Hematopoietic multipotent progenitor cell treated with erythropoietin and hydrocortisone succinate and interleukin-3 and kit ligand, for 8 days (in vitro differentiated cells): ENCODE measurements around the gene DEDD2.

ENCODE experiments used
- DNase-seq: peaks from one replicate; pipeline ENCODE4 v3.0.0-alpha.2; 2015

DEDD2 gene

DNA sequence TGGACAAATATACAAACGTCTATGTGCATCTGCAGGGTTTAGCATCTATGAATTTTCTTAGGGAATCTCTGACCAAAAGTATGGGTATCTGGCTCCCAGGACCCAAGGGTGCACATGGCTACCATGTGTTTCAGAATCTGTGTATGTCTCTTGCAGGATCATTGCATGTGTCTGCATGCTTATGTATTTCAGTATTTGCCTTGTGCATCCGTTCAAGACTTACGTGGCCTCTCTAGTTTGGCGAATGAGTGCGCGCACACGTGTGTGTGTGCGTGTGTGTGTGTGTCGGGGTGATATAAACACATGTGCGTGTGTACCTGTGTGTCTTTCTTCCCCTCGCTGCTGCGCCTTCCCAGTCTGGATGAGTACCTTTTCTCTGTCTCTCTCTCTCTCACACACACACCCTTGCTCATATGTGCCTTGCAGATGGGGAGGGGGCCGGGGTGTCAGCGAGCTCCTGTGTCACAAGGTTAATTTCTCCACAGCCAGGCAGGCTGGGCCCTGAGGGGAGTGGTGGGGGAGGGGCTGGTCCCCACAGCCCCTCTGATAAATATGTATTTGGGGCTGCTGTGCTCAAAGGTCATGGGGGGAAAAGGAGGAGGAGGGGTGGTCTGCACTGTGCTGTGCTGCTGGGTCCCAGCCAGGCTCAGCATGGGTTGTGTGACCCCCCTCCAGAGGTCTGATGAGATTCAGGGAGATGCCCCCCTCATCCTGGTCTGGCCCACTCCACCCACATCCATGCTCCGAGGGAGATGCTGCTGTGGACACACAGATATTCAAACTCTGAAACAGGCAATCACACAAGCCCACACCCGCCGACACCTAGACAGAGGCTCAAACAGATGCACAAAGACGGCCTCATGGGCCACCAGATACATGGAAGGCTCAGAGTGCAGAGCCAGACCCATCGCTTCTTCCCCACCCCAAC, 47.7 kb downstream of the DEDD2 start:
- DNase-seq: no peak

GRCh38 chr19:42168206-42168605, 49.3 kb downstream of the DEDD2 start:
- DNase-seq: no peak

DNA sequence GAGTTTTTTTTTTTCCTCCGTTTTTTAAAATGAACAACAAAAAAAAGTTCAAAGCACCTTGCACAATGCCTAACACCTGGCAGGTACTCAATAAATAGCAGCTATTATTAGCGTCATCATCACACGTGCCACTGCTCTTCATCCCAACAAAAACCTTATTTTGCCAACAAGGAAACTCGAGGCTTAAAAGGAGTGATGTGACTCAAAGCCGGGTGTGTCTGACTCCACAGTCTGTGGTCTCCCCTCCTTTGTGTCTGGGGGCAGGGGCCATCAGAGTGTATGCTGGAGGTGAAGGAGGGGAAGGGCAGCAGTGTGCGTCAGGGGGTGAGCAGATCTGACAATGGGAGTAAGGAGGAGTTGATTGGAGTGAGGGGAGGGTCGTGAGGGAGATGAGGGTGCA, 51.2 kb downstream of the DEDD2 start:
- no peak for DNase-seq

DNA sequence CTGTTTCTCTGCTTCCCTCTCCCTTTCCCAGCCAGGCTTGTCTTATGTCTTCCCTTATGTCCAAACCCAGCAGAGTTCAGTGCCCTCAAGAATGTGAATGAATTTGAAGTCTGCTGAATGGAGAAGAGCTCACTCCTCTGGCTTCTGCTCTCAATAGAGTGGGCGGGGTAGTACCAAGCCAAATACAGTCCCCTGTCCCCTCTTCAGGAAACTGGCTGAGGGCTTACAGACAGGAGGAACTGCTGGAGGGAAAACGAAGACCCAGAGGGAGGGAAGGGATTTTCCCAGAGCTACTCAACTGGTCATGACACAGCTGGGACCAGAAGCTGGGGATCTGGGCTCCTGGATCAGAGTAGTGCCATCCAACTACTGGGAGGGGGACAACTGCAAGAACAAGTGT, 52.3 kb downstream of the DEDD2 start:
- DNase-seq: no peak

DNA sequence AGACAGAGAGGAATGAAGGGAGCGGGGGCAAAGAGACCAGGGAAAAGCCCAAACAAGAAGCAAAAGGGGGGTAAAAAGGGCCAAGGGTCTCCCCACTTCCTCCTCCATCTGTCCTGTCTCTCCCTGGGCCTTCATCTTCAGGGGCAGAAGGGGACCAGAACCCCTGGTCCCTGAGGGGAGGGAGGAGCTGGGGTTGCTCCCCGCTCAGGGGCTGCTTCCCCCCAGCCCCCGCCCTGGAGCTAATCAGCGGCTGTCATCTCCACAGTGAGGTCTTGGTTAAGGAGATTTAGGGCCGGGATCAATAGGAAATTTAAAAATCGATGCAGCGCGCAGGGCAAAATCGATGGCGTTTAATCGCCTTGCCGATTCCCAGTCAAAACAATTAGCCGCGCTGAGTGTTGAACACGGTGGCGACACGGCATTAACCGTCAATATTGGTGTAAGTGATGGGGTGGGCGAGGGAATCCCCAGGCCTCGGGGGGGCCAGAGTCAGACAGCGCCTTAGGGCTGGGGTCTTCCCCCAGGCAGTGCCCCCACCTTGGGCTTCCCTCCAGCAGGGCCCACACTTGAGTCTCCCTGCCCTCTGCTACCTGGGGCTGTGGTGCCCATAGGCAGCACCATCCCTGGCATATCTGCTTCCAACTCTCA, 55.7 kb downstream of the DEDD2 start:
- no peak for DNase-seq

DNA sequence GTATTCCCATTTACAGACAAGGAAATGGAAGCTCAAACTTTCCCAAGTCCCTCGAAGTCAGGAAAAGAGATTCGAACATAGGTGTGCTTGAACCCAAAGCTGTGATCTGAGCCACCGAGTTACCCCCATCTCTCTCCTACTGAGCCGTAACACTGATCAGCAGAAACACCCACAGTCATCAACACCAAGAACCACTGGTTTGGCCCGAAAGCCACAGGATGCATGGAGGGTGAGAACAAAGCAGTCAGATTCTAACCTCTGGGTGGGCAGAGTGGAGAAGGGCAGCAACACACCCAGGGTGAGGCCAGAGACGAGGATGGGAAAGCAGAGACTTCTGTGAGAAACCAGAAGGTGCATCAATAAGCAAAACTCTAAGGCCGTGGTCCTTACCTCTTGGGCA, 57.5 kb downstream of the DEDD2 start:
- no peak for DNase-seq

DNA sequence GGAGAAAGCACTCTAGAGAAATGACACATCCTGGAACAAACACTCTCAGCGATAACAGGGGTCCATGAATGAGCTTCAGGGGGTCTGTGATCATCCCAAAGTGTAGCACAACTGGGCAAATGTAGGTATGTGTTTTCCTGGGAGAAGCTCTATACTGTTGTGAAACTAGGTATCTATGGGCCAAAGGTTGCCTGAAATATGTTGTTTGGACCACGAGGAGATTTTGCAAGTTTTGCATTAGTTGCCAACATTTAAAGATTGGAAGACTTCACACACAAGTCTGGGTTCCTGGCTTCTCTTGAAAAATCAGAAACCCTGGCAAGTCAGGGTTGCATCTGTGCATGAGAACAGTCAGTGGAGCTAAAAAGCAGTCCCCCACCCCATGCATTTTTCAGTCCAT, 58.6 kb downstream of the DEDD2 start:
- no peak for DNase-seq

GRCh38 chr19:42156571-42156970, 60.9 kb downstream of the DEDD2 start:
- no peak for DNase-seq

GRCh38 chr19:42155796-42156195, 61.7 kb downstream of the DEDD2 start:
- no peak for DNase-seq

DNA sequence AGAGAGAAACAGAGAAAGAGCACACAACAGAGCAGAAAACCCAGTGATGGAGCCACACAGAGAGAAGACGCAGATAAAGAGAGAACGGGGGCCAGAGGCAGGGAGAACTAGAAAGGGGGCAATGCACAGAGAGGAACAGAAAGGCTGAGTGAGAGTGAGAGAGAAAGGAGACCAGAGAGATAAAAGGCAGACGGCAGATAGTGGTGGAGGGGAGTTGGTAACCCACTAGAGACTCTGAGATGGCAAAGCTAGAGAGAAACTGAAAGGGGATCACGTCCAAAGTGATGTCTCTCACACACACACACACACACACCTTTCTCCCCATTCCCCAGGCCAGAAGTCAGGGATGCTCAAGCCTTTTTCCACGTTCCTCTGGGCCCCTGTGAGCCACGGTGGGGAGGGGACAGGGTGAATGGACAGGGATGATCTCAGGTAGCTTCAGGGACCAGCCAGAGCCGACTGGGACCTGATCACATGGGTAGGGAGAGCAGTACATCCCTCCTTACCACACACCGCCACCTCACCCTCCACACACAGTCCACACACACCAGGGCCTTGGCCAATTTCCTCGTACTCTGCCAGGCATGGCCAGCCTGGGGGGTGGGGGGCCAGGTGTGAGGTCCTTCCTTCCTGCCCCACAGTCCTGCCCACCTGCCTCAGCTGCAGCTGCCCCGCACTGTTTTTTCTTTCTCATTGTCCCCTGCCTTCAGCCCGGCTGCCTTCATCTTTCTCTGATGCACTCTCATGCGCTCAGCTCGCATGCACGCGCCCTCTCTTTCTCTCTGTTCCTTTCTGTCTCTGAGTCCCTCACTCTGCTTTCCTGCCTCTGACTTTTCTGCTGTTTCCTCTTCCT, 62.8 kb downstream of the DEDD2 start:
- no peak for DNase-seq

GRCh38 chr19:42153672-42154433, 63.6 kb downstream of the DEDD2 start:
- DNase-seq: no peak

DNA sequence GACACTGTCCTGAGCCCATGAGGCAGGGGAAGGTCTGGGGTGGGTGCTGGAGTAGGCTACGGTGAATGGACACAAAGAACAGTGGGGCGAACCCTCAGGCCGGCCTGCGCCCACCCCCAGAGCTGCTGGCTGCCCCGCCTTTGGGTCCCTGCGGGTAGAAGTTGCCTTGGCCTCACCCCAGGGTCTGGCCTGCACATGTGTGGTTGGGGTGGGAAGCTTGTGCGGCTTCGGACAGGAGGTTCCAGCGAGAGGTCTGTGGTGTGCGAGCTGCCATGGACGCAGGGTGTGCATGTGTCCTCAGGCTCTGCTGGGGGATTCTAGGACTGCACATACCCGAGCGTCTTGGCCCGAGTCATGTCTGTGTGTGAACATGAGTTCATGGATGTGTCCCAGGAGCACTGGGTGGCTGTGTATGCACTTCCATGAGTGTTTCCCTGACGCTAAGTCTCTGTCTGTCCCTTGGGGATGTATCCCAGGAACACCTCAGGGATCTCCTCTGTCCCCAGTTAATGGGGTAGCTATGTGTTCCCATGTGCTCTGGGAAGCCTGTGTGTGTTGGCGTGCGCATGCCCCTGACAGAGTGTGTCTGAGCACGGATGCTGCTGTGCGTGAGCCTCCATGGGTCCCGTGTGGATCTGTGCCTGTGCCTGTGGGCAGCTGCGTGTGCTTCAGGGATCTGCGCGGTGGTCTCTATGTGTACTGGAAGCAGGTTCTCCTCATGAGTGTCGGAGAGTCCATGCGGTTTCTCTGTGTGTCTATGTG, 64.4 kb downstream of the DEDD2 start:
- DNase-seq: no peak

- DNase-seq: no peak
These were observed 65.4 kb downstream of the DEDD2 start for GRCh38 chr19:42151782-42152684.

GRCh38 chr19:42150911-42151361, 66.5 kb downstream of the DEDD2 start:
- no peak for DNase-seq

DNA sequence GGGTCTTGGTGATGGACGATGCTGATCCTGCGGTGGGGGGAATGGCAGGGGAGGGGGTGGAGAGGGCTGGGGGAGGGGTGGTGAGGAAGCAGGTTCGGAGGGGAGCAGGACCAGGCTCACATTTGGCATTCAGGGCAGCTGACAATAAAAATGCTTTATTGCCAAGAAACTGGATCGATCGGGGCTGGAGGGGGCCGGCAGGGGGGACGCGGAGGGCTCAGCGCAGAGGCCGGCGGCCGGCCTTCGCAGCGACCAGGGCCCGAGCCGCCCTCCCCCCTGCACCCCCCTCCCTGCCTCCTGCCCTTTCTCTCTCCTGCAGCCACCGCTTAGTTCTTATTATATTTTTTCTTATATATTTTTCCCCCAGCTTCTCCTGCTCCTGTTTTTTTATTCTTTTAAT, 67.1 kb downstream of the DEDD2 start:
- no peak for DNase-seq

DNA sequence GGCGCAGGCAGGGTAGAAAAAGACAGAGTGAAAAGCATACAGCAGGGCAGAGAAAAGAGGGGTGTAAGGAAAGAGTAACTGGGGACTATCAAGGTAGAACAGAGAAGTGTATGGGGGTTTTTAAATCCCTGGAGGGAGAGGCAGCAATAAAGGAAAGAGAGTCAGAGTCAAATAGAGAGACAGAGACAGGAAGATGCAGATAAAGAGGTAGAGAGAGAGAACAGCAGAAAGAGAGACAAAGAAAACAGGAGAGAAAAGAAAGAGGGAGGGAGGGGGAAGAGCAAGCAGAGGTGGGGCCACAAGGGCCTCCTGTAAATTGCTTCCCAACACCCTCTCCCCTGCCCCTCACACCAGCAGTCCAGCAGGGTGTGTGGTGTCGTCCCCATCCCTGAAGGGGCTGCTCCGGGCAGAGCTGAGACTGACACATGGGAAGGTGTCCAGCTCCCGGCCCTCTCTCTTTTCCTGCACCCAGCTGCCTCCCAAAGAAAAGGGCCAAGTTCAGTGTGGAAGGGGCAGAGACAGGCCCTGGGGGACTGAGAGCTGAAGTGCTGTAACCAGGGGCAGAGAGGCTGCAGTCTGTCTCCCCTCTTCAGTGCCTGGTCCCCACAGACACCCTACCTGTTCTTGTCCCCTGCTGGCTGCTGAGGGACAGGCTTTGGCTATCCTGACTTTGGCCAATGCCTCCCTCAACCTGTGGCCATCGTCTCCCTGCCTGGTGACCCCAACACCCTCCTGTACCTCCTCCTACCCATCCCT, 67.9 kb downstream of the DEDD2 start:
- no peak for DNase-seq
